ENCODE measurements around the gene ATG10.

GRCh38 chr5:82096249-82096648, 124.4 kb downstream of the ATG10 start:
- TF ChIP-seq CTCF (IDR thresholded peaks at IDR 0.05; ENCODE audit: insufficient read depth, low read depth, low read length), result no peak
- no peak for TF ChIP-seq EZH2 (IDR thresholded peaks at IDR 0.05; ENCODE audit: insufficient read depth, low read length)

Measured in astrocyte (in vitro differentiated cells and primary cell).